ENCODE data around the gene RPL35A. TPM values are rescaled to one million over a fixed set of nuclear protein-coding genes. Genes with fewer than 3 reads are reported as not detected.
"Not testable (repeated sequence)": the region's sequence is repeated elsewhere in the genome, so short reads cannot be mapped to it uniquely, and the experiment has no call there.

RPL35A gene
- total and polyA plus RNA-seq, 8 donors = 684 to 2,285 (median 2,101) TPM

DNA sequence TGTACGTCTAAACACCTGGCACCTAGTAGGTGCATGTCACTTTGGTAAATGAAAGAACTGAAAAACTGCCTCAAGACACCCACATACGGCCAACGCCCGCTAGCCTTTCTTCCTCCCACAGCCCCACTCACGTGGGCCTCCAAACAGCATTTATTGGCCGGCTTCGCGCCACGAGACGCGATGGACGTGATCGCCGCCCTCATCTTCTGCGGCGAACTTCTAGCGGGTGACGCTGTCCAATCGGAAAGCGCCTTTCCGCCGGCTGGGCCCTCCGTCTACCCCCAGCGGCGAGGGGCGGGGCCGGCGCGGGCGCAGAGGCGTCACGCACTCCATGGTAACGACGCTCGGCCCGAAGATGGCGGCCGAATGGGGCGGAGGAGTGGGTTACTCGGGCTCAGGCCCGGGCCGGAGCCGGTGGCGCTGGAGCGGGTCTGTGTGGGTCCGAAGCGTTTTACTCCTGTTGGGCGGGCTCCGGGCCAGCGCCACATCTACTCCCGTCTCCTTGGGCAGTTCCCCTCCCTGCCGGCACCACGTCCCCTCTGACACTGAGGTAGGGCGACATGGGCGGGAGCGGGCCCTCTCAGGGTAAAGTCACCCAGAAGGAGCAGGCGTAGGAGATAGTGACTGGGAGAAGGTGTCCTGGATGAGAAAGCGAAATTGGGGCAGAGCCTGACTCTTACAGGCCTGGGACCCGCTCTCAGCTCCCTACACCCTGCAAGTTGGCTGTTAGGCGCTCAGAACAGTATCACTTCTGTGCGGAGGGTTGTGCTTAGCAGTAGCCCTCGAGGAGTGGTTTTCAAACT is 10.1 kb downstream of the RPL35A start, which contains the start of gene LMLN:
Gene LMLN, plus strand, starts transcription at position 327 of the 803 bp plus-strand sequence. Its CDS starts 29 bp downstream, at position 356.
- peak within 1 kb of the TSS; percentile 84 to 90 for H3K4me3 ChIP-seq
- intact Hi-C loops (cut with DNase I) = no loop called here
- H3K27me3 ChIP-seq = no peaks in the 10 kb centered on the region
- ATAC-seq = peak; percentile 94
- H3K4me1 ChIP-seq = peaks cover 24 to 52% of the 10 kb centered on the region in 2 donors
- H3K9me3 ChIP-seq = no peaks in the 10 kb centered on the region
- H3K27ac ChIP-seq = peak within 1 kb of the TSS; percentile 84 to 86
- TF ChIP-seq, protein P1, sequence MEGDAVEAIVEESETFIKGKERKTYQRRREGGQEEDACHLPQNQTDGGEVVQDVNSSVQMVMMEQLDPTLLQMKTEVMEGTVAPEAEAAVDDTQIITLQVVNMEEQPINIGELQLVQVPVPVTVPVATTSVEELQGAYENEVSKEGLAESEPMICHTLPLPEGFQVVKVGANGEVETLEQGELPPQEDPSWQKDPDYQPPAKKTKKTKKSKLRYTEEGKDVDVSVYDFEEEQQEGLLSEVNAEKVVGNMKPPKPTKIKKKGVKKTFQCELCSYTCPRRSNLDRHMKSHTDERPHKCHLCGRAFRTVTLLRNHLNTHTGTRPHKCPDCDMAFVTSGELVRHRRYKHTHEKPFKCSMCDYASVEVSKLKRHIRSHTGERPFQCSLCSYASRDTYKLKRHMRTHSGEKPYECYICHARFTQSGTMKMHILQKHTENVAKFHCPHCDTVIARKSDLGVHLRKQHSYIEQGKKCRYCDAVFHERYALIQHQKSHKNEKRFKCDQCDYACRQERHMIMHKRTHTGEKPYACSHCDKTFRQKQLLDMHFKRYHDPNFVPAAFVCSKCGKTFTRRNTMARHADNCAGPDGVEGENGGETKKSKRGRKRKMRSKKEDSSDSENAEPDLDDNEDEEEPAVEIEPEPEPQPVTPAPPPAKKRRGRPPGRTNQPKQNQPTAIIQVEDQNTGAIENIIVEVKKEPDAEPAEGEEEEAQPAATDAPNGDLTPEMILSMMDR (IDR thresholded peaks at IDR 0.05) = peak in 1 of 2 donors; percentile 14
- peak; percentile 94 to 99 (median 98) for DNase-seq
- H3K36me3 ChIP-seq = peaks cover 0 to 19% of the 10 kb centered on the region in 2 donors

GRCh38 chr3:197960694-197961581 is 10.9 kb downstream of the RPL35A start:
- Histone ChIP-seq H3K4me1 (peaks cover 24 to 52% of the 10 kb centered on the region in 2 donors), H3K4me3 (peak overlapping the region; percentile 84 to 90), H3K27me3 (no peaks in the 10 kb centered on the region), H3K36me3 (peaks cover 0 to 11% of the 10 kb centered on the region in 2 donors), H3K9me3 (no peaks in the 10 kb centered on the region), H3K27ac (peak overlapping the region; percentile 84 to 86)
- intact Hi-C loops (cut with DNase I) = no loop called here
- ATAC-seq = no peak
- TF ChIP-seq, protein P1 (IDR thresholded peaks at IDR 0.05) = no peak
- no peak for DNase-seq

GRCh38 chr3:197961582-197961945 is 11.6 kb downstream of the RPL35A start:
- Histone ChIP-seq H3K27me3 (no peaks in the 10 kb centered on the region), H3K9me3 (peaks cover 0 to under 1% of the 10 kb centered on the region in 2 donors), H3K36me3 (peaks cover 0 to 5% of the 10 kb centered on the region in 2 donors), H3K4me3 (no peak overlapping the region), H3K4me1 (peaks cover 22 to 47% of the 10 kb centered on the region in 2 donors), H3K27ac (no peak overlapping the region)
- TF ChIP-seq, protein P1 (IDR thresholded peaks at IDR 0.05) = no peak
- no peak for DNase-seq
- intact Hi-C loops (cut with DNase I) = no loop called here
- no peak for ATAC-seq

DNA sequence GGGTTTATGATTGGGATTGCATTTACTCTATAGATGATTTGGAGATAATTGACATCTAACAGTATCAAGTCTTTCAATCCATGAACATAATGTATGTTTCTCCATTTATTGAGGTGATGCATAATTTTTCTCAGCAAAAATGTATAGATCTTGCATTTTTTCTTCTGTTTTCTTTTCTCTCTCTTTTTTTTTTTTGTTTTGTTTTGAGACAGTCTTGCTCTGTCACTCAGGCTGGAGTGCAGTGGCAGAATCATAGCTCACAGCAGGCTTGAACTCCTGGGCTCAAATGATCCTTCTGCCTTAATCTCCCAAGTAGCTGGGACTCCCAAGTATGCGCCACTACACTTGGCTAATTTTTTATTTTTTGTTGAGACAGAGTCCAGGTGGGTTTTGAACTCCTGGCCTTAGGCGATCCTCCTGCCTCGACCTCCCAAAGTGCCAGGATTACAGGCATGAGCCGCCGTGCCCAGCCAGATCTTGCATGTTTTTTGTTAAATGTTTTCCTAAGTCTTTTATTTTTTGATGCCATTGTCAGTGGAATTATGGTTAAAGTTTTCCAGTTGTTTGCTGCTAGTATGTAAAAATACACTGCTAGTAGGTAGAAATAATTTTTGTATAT is 13.1 kb downstream of the RPL35A start:
- Histone ChIP-seq H3K4me1 (peaks cover 14 to 31% of the 10 kb centered on the region in 2 donors), H3K27ac (no peak overlapping the region), H3K36me3 (no peaks in the 10 kb centered on the region), H3K27me3 (no peaks in the 10 kb centered on the region), H3K4me3 (no peak overlapping the region), H3K9me3 (peaks cover 0 to 16% of the 10 kb centered on the region in 2 donors)
- no peak for DNase-seq
- no peak for ATAC-seq
- intact Hi-C loops (cut with DNase I) = no loop called here
- TF ChIP-seq, protein P1 (IDR thresholded peaks at IDR 0.05) = no peak

GRCh38 chr3:197967337-197967989 is 17.5 kb downstream of the RPL35A start:
- intact Hi-C loops (cut with DNase I) = not testable (repeated sequence)

More at GRCh38 chr3:197967337-197967989, 17.5 kb downstream of the RPL35A start:
- not testable (repeated sequence) for ATAC-seq, H3K36me3 ChIP-seq, DNase-seq, H3K4me3 ChIP-seq, H3K27ac ChIP-seq, H3K4me1 ChIP-seq, H3K27me3 ChIP-seq
- H3K9me3 ChIP-seq = peaks cover 0 to 16% of the 10 kb centered on the region in 2 donors

Measured in left lung (tissue), 10 donors.